GM12875 (cell line): ENCODE data around the gene ST8SIA3.

Source experiments
- H3K4me3 ChIP-seq: one replicate; pipeline ENCODE4 v1.5.1; 2011; ENCODE audit warnings: low read depth, low read length, control low read depth
- TF ChIP-seq, protein P1 (sequence below): IDR thresholded peaks from 2 replicates; pipeline ENCODE4 v1.5.1; 2011; ENCODE audit warnings: low read depth, mild to moderate bottlenecking, control low read depth, inconsistent platforms, low read length, moderate library complexity, borderline replicate concordance; ENCODE audit not compliant: insufficient read depth

The ST8SIA3 gene

DNA sequence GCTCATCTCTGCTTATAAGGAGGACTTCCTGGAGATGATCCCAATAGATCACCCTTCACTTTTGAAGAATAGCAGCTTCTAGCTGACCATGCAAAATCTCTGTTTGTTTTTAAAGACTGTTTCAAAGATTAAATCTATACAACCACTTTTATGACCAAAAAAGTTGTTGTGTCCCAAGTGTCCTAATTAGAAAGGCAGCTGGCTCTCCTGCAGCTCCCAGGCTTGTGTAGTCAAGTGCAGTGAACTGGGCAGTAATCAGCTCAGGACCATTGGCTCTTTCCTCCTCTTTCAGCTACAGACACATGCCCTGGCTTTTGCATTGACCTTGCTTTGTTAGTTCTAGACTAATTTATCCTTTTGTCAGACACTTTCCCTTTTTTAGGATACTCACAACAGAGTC, 10.4 kb downstream of the ST8SIA3 start:
- TF ChIP-seq, protein P1, sequence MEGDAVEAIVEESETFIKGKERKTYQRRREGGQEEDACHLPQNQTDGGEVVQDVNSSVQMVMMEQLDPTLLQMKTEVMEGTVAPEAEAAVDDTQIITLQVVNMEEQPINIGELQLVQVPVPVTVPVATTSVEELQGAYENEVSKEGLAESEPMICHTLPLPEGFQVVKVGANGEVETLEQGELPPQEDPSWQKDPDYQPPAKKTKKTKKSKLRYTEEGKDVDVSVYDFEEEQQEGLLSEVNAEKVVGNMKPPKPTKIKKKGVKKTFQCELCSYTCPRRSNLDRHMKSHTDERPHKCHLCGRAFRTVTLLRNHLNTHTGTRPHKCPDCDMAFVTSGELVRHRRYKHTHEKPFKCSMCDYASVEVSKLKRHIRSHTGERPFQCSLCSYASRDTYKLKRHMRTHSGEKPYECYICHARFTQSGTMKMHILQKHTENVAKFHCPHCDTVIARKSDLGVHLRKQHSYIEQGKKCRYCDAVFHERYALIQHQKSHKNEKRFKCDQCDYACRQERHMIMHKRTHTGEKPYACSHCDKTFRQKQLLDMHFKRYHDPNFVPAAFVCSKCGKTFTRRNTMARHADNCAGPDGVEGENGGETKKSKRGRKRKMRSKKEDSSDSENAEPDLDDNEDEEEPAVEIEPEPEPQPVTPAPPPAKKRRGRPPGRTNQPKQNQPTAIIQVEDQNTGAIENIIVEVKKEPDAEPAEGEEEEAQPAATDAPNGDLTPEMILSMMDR = no peak
- no peak overlapping the region for H3K4me3 ChIP-seq

- no peak overlapping the region for H3K4me3 ChIP-seq
- TF ChIP-seq, protein P1 = no peak
Observed at GRCh38 chr18:57364460-57364859, 12.1 kb downstream of the ST8SIA3 start.

- TF ChIP-seq, protein P1 = no peak
- no peak overlapping the region for H3K4me3 ChIP-seq
Observed at GRCh38 chr18:57366528-57367081, 14.2 kb downstream of the ST8SIA3 start.

DNA sequence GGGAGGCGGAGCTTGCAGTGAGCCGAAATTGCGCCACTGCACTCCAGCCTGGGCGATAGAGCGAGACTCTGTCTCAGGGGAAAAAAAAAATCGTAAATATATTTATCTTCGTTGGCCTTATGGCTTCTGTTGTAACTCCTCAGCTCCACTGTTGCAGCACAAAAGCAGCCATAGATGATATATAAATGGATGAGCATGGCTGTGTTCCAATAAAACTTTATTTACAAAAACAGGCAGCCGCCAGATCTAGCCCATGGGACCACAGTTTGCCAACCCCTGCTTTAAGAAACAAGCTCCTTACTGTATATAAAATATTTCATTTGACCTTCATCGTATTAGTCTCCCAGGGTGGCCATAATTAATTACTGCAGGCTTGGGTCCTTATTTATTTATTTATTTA, 20.1 kb downstream of the ST8SIA3 start:
- TF ChIP-seq, protein P1 = no peak
- no peak overlapping the region for H3K4me3 ChIP-seq

DNA sequence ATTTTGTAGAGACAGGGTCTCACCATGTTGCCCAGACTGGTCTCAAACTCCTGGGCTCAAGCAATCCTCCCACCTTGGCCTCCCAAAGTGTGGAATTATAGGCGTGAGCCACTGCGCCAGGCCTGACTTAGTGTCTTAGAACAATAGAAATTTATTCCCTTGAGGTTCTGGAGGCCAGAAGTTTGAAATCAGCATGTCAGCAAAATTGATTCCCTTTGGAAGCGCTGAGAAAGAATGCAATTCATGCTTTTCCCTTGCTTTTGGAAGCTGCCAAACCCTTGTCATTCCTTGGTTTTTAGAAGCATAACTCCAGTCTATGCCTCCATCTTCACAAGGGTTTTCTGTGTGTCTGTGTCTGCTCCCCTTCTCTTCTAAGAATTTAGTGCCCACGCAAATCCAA, 20.7 kb downstream of the ST8SIA3 start:
- no peak overlapping the region for H3K4me3 ChIP-seq
- TF ChIP-seq, protein P1 = no peak

GRCh38 chr18:57376503-57376902, 24.1 kb downstream of the ST8SIA3 start:
- no peak overlapping the region for H3K4me3 ChIP-seq
- TF ChIP-seq, protein P1 = no peak

DNA sequence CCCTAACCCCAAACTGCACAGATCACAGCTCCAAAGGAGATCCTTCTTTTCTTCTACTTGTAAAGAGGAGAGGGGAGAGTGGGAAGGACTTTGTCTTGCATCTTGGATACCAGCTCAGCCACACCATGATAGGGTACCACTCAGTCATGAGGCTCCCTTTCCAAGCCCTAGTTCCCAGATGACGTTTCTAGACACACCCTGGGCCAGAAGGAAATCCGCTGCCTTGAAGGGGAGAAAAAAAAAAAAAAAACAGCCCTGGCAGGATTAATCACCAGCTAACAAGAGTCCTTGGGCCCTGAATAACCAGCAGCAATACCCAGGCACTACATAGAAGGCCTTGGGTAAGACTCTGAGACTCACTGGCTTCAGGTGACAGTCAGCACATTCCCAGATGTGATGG, 36.9 kb downstream of the ST8SIA3 start:
- no peak overlapping the region for H3K4me3 ChIP-seq
- TF ChIP-seq, protein P1 = no peak
